Subcutaneous abdominal adipose tissue (tissue), 5 donors: ENCODE results near the gene CLIC4.
A peak's percentile ranks its signal among the peaks of the same experiment; 100 is the strongest.
"Not testable (repeated sequence)": the region's sequence is repeated elsewhere in the genome, so short reads cannot be mapped to it uniquely, and the experiment has no call there.

Experiments
- H3K27ac ChIP-seq: one replicate; pipeline ENCODE4 v1.7.0; 2013; ENCODE audit warnings: low read depth, mild to moderate bottlenecking, inconsistent platforms, low read length, moderate library complexity
- H3K27me3 ChIP-seq, 5 donors: one replicate each; pipeline ENCODE4 v1.7.0; 2013; ENCODE audit warnings: low read length in 5 of 5, inconsistent platforms in 1 of 5; ENCODE audit not compliant: control insufficient read depth in 5 of 5, insufficient read depth in 4 of 5
- H3K36me3 ChIP-seq, 5 donors: one replicate each; pipeline ENCODE4 v1.7.0; 2013; ENCODE audit warnings: low read length in 5 of 5; ENCODE audit not compliant: control insufficient read depth in 5 of 5, insufficient read depth in 5 of 5
- H3K4me1 ChIP-seq, 5 donors: one replicate each; pipeline ENCODE4 v1.7.0; 2013; ENCODE audit warnings: low read length in 5 of 5, mild to moderate bottlenecking in 3 of 5, moderate library complexity in 1 of 5; ENCODE audit not compliant: control insufficient read depth in 5 of 5, insufficient read depth in 5 of 5
- H3K4me3 ChIP-seq, 5 donors: one replicate each; pipeline ENCODE4 v1.7.0; 2013; ENCODE audit warnings: low read length in 5 of 5, low read depth in 1 of 5
- H3K9ac ChIP-seq, 5 donors: one replicate each; pipeline ENCODE4 v1.7.0; 2013; ENCODE audit warnings: low read length in 5 of 5, mild to moderate bottlenecking in 4 of 5, moderate library complexity in 3 of 5
- H3K9me3 ChIP-seq, 5 donors: one replicate each; pipeline ENCODE4 v1.7.0; 2013; ENCODE audit warnings: low read length in 5 of 5; ENCODE audit not compliant: control insufficient read depth in 5 of 5
- donor health status: healthy.
- donor health status: healthy.
- donor health status: healthy.
- donor health status: healthy.
- donor health status: healthy.

CLIC4 gene

GRCh38 chr1:24782689-24783088 lies 37.4 kb downstream of the CLIC4 start:
- Histone ChIP-seq H3K9me3 (no peaks in the 10 kb centered on the region), H3K4me3 (no peak overlapping the region), H3K9ac (no peak overlapping the region), H3K27ac (no peak overlapping the region), H3K27me3 (no peaks in the 10 kb centered on the region), H3K4me1 (peaks cover 0 to 17% (median 14%) of the 10 kb centered on the region in 5 donors), H3K36me3 (no peaks in the 10 kb centered on the region)

DNA sequence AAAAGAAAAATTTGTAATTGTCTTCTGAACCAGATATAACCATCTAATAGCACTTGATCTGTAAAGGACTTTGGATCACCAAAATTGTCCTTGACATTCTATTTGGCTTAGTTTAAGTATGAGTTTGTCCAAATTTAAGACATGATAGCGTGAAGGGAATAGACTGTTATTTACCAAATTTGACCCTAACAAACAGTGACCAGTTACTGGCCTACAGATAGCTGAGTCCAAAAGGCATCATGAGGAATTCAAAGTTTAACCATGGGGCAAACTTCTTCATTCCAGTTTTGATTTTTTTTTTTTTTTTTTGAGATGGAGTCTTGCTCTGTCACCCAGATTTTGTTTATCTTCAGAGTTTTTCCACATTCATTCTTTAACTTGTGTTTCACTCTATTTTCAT lies 38.5 kb downstream of the CLIC4 start:
- Histone ChIP-seq H3K4me1 (peaks cover 0 to 17% (median 14%) of the 10 kb centered on the region in 5 donors), H3K9ac (no peak overlapping the region), H3K27me3 (no peaks in the 10 kb centered on the region), H3K4me3 (no peak overlapping the region), H3K36me3 (no peaks in the 10 kb centered on the region), H3K27ac (no peak overlapping the region), H3K9me3 (no peaks in the 10 kb centered on the region)

DNA sequence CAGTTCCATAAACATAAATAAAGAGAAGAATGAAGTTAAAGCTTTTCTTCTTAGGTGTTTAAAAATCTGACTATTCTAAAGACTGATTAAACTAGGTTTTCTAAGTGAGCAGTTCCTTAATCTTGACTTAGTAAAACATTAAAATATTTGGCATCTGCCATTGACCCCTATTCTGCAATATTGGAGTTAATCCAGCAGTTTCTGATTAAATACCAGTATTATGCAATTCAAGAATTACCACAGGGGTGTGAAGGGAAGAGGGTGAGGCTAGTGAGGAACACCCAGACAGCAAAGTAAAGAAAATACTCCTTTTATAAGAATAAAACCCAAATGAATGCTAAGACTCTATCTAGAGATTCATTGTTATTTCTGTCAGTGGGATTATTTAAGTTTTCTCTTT lies 40.9 kb downstream of the CLIC4 start:
- no peaks in the 10 kb centered on the region for H3K9me3 ChIP-seq
- H3K27me3 ChIP-seq, result no peaks in the 10 kb centered on the region
- peak overlapping the region; percentile 60 for H3K27ac ChIP-seq
- peaks cover 0 to 20% (median 13%) of the 10 kb centered on the region in 5 donors for H3K4me1 ChIP-seq
- H3K36me3 ChIP-seq, result no peaks in the 10 kb centered on the region
- H3K4me3 ChIP-seq, result no peak overlapping the region
- no peak overlapping the region for H3K9ac ChIP-seq

DNA sequence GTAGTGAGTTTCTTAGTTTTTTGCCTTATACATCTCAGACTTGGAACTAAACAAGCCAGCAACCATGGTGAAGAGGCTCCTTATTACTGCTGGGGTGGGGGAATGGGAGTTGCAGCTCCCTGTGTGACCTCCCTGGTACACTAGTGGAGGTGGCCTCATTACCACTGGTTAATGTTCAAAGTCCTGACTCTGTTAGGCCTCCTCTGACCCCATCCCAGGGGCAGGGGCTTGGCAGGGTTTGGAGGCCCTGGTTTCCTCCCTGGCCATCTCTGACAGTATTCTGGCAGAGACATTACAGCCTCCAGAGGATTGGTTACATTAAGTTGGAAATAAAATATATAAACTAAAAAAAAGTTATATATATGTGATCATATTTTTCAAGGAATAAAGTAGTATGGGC lies 45.2 kb downstream of the CLIC4 start:
- no peak overlapping the region for H3K27ac ChIP-seq
- no peaks in the 10 kb centered on the region for H3K27me3 ChIP-seq
- no peaks in the 10 kb centered on the region for H3K36me3 ChIP-seq
- no peaks in the 10 kb centered on the region for H3K9me3 ChIP-seq
- H3K4me3 ChIP-seq, result no peak overlapping the region
- peaks cover 2 to 16% (median 11%) of the 10 kb centered on the region in 5 donors for H3K4me1 ChIP-seq
- H3K9ac ChIP-seq, result peak overlapping the region in 1 of 5 donors; percentile 46

GRCh38 chr1:24793447-24794129 lies 48.3 kb downstream of the CLIC4 start:
- Histone ChIP-seq H3K9me3 (no peaks in the 10 kb centered on the region), H3K4me1 (peaks cover 2 to 10% (median 7%) of the 10 kb centered on the region in 5 donors), H3K36me3 (peaks cover 0 to 9% (median 5%) of the 10 kb centered on the region in 5 donors), H3K9ac (no peak overlapping the region), H3K27me3 (no peaks in the 10 kb centered on the region), H3K4me3 (no peak overlapping the region), H3K27ac (peak overlapping the region; percentile 9)

- not testable (repeated sequence) for H3K27ac ChIP-seq, H3K4me1 ChIP-seq
Observed at GRCh38 chr1:24794130-24794502, 48.9 kb downstream of the CLIC4 start.

GRCh38 chr1:24795236-24795635 lies 50.0 kb downstream of the CLIC4 start:
- H3K9me3 ChIP-seq, result no peaks in the 10 kb centered on the region
- H3K4me1 ChIP-seq, result peaks cover 2 to 10% (median 7%) of the 10 kb centered on the region in 5 donors
- H3K9ac ChIP-seq, result no peak overlapping the region
- H3K27me3 ChIP-seq, result no peaks in the 10 kb centered on the region
- H3K4me3 ChIP-seq, result no peak overlapping the region
- peaks cover 0 to 9% (median 5%) of the 10 kb centered on the region in 5 donors for H3K36me3 ChIP-seq
- no peak overlapping the region for H3K27ac ChIP-seq

More at GRCh38 chr1:24794130-24794502, 48.9 kb downstream of the CLIC4 start:
- H3K9me3 ChIP-seq, H3K9ac ChIP-seq, H3K27me3 ChIP-seq, H3K4me3 ChIP-seq, H3K36me3 ChIP-seq: not testable (repeated sequence)

DNA sequence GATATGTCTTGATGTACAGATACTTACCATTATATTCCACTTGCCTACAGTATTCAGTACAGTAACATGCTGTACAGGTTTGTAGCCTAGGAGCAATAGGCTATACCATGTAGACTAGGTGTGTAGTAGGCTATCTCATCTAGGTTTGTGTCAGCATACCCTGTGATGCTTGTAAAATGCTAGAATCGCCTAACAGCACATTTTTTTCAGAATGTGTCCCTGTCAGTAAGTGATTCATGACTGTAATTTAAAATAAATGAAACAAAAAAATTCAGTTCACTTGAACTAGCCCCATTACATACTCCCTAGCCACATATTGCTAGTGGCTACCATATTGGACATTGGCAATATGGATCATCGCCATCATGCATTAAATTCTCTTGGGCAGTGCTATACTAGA lies 51.3 kb downstream of the CLIC4 start:
- peaks cover 0 to 9% (median 5%) of the 10 kb centered on the region in 5 donors for H3K36me3 ChIP-seq
- no peaks in the 10 kb centered on the region for H3K9me3 ChIP-seq
- no peak overlapping the region for H3K27ac ChIP-seq
- H3K4me1 ChIP-seq, result peaks cover 4 to 17% (median 10%) of the 10 kb centered on the region in 5 donors
- no peak overlapping the region for H3K9ac ChIP-seq
- no peaks in the 10 kb centered on the region for H3K27me3 ChIP-seq
- H3K4me3 ChIP-seq, result no peak overlapping the region

- not testable (repeated sequence) for H3K9me3 ChIP-seq, H3K9ac ChIP-seq, H3K27ac ChIP-seq, H3K36me3 ChIP-seq, H3K4me3 ChIP-seq, H3K27me3 ChIP-seq
- H3K4me1 ChIP-seq, result peaks cover 3 to 30% (median 22%) of the 10 kb centered on the region in 5 donors
Observed at GRCh38 chr1:24799242-24799641, 54.0 kb downstream of the CLIC4 start.

DNA sequence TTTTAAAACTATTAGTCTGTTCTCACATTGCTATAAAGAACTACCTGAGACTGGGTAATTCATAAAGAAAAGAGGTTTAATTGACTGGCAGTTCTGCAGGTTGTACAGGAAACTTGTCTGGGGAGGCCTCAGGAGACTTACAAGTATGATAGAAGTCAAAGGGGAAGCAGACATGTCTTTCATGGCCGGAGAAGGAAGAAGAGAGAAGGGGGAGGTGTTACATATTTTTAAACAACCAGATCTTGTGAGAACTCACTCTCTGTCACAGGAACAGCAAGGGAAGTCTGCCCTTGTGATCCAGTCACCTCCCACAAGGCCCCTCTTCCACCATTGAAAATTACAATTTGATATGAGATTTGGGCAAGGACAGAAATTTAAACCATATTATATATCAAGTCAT lies 55.9 kb downstream of the CLIC4 start:
- Histone ChIP-seq H3K27ac (no peak overlapping the region), H3K36me3 (peaks cover 0 to 9% (median 5%) of the 10 kb centered on the region in 5 donors), H3K9ac (no peak overlapping the region), H3K27me3 (no peaks in the 10 kb centered on the region), H3K4me1 (peaks cover 3 to 33% (median 31%) of the 10 kb centered on the region in 5 donors), H3K9me3 (no peaks in the 10 kb centered on the region), H3K4me3 (no peak overlapping the region)
